Stimulated activated CD4-positive, alpha-beta T cell treated with anti-CD3 and anti-CD28 coated beads, Interleukin-4, amount 100 ng/mL, for 1 hour (primary cell): ENCODE measurements around the gene THSD4.

ENCODE experiments used
- DNase-seq: peaks from one replicate; pipeline ENCODE4 v3.0.0-alpha.2; 2020

Gene THSD4

GRCh38 chr15:71114887-71115566, at the start of gene THSD4:
Gene THSD4, plus strand, starts transcription at chr15:71115471.
- DNase-seq, result peak; percentile 60

GRCh38 chr15:71066983-71067382, 48.3 kb upstream of the THSD4 start:
- no peak for DNase-seq

DNA sequence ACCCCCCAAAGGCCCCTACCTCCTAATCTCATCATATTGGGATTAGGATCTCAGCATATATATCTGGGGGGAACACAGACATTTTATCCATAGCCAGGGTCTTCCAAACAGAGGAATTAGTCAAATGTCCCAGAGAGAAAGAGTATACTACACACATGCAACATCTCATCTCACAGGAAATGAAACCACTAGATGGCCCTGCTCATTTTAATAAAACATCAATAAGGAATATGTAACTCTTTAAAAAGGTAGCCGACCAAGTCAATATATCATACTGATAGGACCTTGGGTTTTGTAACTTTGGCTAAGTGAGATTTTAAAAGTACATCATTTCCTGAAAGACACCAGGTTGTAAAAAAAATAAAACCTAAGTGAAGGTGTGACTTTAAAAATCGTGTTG, 45.6 kb upstream of the THSD4 start:
- no peak for DNase-seq

DNA sequence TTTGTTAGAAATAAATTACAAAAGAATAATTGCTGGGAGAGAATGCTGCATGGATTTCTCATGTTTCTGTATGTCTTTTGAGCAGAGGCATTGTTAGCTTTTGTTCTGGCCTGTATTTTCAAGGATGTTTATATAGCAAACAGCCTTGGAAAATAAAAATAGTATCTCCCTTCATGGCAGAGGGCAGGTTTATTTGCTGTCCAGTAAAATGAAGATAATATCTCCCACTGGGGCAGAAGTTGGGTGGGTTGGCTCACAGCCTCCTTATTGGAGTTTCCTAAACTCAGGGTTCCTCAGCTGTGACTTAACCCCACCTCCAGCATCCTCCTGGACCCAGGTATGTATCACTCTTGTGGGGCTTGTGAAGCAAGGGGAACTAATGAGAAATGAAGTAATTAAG, 43.7 kb upstream of the THSD4 start:
- DNase-seq, result no peak

- DNase-seq, result no peak
Measured at GRCh38 chr15:71072423-71072822, 42.8 kb upstream of the THSD4 start.

- DNase-seq, result no peak
Measured at GRCh38 chr15:71078506-71079207, 36.6 kb upstream of the THSD4 start.

GRCh38 chr15:71079208-71080044, 35.8 kb upstream of the THSD4 start:
- DNase-seq, result no peak

- no peak for DNase-seq
Measured at GRCh38 chr15:71080166-71080565, 35.1 kb upstream of the THSD4 start.

DNA sequence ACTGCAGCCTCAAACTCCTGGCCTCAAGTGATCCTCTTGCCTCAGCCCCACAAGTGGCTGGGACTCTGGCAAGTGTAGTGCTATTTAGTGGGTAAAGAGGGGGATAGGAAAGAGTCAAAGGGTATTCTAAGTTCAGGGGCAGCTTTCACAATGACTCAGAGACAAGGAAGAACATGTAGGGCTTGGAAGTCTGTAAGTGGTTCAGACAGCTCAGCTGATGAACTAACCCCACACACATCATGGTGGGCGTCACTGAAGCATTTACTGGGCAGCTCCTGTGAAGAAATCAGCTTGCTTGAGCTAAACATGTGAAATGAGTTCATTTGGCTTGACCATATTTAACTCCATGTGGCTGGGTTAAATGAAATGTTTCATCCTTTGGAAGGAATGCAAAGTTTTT, 34.6 kb upstream of the THSD4 start:
- DNase-seq, result no peak

- no peak for DNase-seq
Measured at GRCh38 chr15:71082803-71083202, 32.5 kb upstream of the THSD4 start.

DNA sequence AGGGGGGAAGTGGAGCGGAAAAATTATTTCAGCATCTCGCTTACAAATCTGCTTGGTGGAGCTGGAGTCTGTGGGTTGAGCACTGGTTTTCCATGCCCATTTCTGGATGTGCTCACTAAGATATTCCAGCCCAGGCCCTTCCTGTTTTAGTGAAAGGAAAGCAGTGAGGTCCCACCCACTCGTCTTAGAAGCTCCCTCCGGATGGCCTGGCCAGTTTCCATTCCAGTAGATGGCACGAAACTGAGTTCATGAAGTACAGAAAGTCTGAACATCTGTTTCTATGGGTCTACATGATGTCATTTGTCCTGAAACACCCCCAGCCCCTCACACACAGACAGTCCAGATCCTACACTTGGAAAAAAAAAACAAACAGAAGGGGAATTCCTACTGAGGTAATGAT, 31.9 kb upstream of the THSD4 start:
- DNase-seq, result no peak

DNA sequence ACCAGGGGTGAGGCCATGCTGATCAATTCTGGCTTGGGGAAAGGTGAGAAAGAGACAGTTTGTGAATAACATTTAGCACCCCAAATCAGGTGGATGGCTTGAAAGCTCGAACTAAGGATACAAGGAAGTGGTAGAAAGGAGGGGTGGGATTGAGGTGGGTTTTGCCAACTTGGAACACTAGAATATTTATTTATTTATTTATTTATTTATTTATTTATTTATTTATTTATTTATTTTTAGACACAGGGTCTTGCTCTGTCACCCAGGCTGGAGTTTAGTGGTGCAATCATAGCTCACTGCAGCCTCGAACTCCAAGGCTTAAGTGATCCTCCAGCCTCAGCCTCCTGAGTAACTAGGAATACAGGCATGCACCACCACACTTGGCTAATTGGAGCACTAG, 31.0 kb upstream of the THSD4 start:
- no peak for DNase-seq

DNA sequence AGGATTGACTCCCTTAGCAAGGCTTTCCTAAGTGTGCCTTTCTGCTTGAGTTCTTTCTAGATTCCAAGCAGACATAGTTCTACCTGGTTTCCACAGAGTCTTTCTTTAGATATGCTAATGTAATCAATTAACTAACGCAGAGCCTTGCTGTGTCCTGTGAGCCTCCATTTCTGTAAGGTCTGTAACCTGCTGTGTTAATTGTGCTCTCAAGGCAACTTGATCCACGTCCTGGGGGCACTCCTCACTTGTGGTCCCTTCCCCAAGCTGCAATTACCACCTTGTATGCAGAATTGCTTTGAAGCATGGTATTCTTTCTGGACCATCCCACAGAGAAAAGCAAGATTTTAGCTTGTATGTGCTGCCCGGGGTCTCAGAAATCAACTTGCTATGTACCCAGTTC, 29.5 kb upstream of the THSD4 start:
- DNase-seq, result no peak

- DNase-seq, result no peak
Measured at GRCh38 chr15:71088155-71088554, 27.1 kb upstream of the THSD4 start.

DNA sequence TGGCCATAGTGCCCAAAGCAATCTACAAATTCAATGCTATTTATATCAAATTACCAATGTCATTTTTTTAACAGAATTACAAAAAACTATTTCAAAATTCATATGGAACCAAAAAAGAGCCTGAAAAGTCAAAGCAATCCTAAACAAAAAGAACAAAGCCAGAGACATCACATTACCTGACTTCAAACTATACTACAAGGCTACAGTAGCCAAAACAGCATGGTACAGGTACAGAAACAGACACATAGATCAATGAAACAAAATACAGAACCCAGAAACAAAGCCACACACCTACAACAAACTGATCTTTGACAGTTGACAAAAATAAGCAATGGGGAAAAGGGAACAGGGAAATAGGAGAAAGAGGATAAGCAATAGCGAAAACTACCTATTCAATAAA, 26.6 kb upstream of the THSD4 start:
- DNase-seq, result no peak

DNA sequence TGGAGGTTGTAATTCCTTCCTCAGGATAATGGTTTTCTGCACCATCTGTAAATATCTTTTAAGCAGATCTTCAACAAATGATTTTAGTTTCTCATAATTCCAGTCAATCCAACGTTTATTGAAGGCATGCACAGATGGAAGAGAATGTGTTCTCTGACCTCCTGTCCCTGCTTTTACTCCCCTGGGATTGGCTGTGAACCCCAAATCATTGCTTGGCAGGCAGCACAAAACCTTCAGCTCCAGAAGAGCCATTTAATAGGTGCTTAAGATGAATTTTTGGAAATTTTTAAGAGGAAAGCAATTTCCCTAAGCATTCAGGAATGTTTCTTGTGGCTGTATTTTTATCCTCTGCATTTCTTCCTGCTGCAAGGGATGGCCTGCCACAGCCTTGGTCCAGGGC, 25.5 kb upstream of the THSD4 start:
- DNase-seq, result no peak

DNA sequence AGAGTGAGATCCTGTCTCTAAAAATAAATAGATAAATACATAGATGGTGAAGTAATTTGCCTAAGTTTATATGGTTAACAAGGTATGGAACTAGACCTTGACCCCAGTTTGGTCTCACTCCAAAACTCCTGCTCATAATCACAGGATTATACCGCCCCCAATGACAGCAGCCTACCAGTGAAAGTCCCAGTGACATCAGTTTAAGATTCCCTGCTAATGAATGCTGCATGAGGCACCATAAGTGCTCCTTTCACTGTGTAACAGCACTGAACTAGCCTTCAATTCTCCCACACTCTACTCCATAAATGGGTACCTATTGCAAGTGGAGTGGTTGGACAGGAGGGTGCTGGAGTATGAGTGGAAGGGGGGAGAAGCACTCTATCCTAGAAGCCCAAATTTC, 23.7 kb upstream of the THSD4 start:
- DNase-seq, result no peak

- no peak for DNase-seq
Measured at GRCh38 chr15:71092056-71092600, 23.1 kb upstream of the THSD4 start.

- DNase-seq, result no peak
Measured at GRCh38 chr15:71093054-71094024, 21.9 kb upstream of the THSD4 start.

DNA sequence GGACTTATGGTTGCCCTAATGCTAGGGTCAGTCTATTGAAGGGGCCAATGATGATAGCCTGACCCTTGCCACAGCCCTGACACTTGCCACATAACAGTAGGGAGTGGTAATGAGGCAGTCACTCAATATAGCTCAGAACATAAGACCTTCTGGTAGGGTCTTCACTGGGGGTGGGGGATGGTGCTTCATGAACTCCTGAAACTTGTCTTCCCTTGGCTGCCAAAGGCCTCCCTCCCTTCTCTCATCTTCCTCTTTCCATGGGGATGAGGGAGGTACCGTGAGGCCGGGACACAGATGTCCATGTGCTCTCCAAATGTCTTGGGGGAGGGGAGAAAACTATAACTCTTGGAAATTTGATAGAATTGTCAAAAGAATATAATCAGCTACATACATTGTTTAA, 21.1 kb upstream of the THSD4 start:
- no peak for DNase-seq

DNA sequence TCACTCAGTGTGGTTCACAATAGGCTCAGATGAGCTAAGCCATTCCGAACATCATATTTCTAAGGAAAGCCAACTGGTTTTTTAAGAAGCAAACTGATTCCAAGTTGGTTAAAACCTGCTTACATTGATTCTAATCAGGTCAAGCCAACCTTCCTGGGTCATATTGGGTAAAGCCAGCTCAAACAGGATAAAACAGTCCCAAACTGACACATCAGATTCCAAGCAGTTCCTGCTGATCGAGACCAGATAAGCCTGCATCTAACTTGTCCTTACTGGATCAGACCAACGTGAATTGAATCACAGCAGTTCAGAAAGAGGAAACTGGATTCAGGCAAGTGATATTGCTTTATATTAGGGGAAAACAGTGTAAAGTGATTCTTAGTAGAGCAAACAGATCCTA, 18.6 kb upstream of the THSD4 start:
- DNase-seq, result no peak

GRCh38 chr15:71097890-71098289, 17.4 kb upstream of the THSD4 start:
- DNase-seq, result no peak
